ENCODE data around the gene TBC1D5.

- TF ChIP-seq CTCF (IDR thresholded peaks at IDR 0.05): no peak
- no peak for TF ChIP-seq EZH2 (IDR thresholded peaks at IDR 0.05; ENCODE audit: borderline replicate concordance, insufficient read depth, low read depth, low read length, poor library complexity, severe bottlenecking)
These were observed 504.4 kb downstream of the TBC1D5 start for GRCh38 chr3:17238023-17238422.

Data from B cell (primary cell).